Endometrium (tissue), 2 donors: ENCODE data around the gene OBSCN.

ENCODE experiments used
- FAIRE-seq: peaks from 2 replicates; lab custom pipeline; 2012; peaks lifted over from hg19 to GRCh38; lab: Jason Lieb, UNC
- donor health status: control.
- donor health status: control.

OBSCN gene

DNA sequence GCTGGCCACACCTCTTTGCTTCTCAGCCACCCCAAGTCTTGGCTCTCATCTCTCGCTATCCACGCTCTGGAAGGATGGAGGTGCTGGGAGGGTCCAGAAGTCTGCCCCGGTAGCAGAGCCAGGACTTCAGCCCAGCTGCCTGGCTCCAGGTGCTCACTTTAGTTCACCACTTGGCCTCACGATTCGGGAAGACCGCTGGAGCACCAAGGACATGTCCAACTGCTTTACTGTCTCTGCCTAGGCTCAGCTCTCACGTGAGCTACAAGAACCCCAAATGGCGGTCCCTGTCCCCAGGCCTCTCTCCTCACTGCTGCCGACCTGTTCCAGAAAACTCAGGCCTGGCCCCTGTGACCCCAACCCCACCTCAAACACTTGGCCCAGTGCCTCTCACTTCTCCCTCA lies 195.4 kb downstream of the OBSCN start:
- no peak for FAIRE-seq

GRCh38 chr1:228404107-228404720 lies 196.4 kb downstream of the OBSCN start:
- FAIRE-seq = no peak

GRCh38 chr1:228405200-228405978 lies 197.5 kb downstream of the OBSCN start:
- FAIRE-seq = no peak

DNA sequence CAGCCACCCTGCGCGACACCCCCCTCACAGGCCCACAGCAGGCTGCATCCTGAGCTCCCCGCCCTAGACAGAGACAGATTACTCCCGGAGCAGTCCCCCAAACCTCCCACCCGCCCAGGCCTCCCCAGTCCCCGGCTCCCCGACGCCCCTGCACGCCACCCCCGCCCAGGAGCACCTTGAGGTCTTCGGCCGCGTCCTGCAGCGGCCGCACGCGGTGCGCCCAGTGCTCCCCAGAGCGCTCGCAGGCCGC lies 198.1 kb downstream of the OBSCN start:
- FAIRE-seq = no peak

GRCh38 chr1:228407106-228408040 lies 199.5 kb downstream of the OBSCN start:
- no peak for FAIRE-seq

DNA sequence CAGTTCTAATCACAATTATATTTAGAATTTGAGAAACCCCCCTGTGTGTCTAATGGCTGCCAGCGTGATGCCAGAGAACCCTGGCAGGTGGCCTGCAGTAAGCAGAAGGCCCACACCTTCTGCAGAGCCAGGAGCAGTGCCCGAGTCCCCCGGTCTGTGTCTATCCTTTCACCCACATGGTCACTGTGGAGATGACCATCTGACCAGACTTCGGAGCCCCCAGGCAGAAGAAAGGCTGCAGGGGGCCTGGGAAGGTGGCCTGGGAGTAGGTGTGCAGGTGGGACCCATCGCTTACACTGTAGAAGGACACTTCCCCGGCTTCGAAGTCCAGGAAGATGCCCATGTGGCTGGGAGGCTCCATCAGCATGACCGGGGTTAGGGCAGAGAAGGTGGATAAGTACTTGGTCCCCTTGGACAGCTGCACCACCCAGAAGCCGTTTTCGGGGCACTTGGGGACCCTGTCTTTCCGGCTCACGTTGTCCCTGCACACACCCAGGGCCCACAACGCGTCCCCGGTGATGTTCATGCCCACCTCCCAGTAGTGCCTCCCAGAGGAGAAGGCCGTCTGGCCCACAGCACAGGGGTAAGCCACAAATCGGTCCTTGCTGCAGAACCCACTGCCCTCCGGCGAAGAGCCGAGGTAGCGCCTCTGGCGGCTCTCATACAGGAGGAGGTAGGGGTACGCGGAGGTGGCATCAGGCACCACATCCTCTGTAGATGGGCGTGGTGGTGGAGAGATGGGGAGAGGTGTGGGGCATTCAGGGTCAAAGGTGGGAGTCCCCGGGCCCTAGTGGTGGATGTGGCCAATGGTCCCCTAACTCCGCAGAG lies 200.4 kb downstream of the OBSCN start:
- no peak for FAIRE-seq

DNA sequence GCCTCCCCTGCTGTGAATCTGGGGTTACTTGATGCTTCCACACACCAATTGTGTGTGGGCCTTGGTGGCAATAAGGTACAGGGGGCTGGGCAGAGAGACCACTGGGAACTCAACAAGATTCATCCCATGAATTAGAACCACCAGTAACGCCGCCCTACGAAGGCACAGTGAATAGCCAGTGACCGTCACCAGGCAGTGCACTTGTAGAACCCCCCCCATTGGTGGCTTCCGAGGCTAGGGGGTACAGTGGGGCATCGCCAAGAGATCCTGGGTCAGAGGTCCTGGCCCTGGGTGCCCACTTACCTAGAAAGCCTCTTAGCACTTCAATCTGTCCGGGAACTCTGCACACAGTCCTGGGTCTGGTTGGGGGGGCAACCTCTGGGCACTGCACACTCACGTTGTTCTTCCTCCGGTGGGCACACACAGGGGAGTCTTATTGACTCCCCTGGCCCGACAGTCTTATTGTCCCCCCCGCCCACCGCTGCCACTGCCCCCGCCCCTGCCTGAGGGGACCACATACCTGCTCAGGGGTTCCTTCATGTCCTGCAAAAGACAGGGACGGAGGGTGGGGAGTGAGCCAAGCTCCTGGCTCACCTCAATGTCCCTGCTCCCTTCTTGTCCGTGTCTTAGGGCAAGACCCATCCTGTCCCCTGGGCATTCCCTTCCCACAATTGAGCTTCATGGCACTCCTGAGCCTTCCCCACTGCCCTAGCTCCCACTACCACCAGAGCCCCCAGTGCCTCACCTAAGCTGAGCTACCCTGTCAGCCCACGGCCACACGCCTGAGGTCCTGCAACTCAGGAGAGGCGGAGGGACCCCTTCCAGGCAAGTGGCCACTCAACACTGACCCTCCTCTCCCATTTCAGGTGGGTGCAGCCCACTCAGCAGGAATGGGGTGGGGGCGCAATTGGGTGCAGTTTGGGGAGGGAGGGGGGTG lies 201.3 kb downstream of the OBSCN start:
- FAIRE-seq = no peak

DNA sequence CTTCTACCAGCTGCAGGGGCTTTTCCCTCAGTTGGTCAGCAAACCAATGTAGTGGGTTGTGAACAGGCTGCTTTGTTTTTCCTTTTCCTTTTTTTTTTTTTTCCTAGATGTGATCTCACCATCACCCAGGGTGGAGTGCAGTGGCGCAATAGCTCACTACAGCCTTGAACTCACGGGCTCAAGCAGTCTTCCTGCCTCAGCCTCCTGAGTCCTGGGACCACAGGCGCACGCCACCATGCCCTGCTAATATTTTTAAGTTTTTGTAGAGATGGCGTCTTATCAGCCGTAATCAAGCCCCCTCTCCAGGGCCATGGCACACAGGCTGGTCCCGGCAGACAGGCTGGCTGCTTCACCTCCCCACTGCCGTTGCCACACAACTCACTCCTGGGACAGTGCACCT lies 202.2 kb downstream of the OBSCN start:
- FAIRE-seq = no peak

DNA sequence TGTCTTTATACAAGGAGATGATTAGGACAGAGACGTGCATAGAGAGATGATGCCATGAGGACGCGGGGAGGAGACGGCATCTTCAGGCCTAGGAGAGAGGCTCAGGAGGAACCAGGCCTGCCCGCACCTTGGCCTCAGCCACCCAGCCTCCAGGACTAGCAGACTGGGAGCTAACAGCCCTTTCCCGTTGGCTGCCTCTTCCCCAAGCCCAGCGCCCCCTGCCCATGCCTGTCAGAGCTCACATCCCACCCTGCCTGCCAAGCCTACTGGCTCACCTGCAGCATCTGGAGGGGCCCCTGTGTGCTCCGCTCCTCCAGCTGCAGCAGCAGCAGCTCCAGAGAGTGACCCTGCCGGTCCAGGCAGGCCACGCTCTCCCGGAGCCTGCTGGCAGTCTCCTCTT lies 202.8 kb downstream of the OBSCN start:
- no peak for FAIRE-seq

DNA sequence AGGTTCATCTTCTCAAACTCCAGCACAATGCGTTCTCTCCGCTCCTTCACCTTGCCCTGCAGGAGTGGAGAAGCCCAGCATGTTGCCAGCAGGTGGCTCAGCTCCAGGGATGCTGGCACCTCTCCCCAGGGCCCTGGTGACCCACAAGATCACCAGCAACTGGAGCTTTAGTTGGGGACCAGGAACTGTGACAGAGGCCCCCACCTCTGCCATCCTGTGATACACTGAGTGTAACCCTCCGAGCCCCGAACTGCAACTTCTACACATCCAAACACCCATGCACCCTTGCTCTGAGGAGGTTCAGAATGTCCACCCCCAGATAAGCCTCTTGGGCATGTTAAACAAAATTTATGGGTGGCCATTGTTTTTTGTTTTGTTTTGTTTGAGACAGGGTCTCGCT lies 203.3 kb downstream of the OBSCN start:
- no peak for FAIRE-seq

DNA sequence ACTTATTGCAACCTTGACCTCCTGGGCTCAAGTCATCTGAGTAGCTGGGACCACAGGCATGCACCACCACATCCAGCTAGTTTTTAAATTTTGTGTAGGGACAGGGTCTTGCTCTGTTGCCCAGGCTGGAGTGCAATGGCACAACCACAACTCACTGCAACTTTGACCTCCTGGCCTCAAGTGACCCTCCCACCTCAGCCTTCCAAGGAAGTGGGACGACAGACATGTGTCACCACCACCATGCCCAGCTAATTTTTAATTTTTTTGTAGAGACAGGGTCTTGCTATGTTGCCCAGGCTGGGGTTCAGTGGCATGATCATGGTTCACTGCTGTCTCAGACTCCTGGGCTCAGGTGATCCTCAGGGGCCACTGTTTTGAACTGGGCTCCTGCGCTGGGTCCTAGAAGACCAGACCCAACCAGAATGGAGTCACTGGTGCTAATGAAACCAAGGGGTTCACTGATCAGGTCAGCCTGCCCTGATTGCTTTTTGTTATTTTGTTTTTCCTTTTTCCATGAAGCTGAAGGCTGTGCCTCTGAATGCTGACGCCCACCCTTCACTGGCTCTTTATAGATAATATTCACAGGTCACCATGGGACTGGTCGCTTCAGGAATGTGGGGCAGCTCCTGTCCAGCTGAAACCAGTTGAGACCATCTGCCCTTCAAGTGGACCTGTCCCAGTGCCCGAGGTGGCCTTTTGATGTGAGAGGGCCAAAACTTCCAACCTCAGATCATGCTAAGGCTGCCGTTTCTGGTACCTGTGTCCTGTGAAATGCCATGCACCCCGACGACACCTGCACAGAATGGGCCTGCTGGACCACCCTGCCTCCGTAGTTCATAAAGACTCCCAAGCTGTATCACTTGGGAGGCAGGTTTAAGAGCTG lies 203.9 kb downstream of the OBSCN start:
- FAIRE-seq = no peak

- FAIRE-seq = no peak
Observed at GRCh38 chr1:228413241-228414010, 205.6 kb downstream of the OBSCN start.

DNA sequence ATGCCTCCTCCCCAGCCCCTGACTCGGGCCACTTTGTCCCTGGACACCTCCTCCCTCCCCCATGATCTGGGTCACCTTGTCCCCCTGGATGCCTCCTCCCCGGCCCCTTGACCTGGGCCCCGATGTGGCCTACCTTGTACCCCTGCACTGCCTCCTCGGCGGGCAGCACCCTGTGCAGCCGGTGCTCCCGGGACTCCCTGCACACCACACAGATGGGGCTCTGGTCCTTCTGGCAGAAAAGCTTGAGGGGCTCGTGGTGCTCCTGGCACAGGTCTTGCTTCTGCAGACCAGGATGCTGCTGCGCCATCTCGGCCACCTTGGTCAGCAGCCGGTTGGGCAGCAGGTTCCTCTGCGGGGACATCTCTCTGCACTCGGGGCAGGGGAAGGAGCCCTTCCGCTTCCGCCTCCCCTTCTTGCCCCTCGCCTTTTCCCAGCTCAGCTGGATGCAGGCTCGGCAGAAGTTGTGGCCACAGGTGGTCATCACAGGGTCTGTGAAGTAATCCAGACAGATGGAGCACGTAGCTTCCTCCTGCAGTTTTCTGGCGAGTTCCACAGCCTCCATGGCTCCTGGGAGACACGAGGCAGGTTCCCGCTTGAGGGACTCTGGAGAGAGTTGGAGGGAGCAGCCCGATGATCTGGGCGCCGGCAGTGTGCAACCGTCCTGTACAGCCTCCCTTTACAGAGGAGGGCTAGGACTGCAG lies 206.8 kb downstream of the OBSCN start:
- no peak for FAIRE-seq

GRCh38 chr1:228415221-228415620 lies 207.4 kb downstream of the OBSCN start:
- FAIRE-seq = no peak

DNA sequence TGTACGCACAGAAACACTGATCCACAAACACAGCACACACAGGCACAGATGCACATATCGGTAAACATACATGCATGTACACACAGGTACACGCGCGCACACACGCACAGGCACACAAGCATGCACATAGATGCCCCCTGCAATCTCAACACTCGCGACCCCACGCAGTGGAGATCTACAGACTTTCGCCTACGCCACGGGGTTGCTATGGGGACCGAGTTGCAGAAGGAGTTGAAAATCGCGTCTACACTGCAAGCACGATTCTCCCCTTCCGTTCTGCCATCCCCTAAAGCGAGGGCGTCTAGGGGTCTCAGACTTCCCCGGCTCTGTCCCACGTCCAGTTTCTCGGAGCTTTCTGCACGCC lies 208.0 kb downstream of the OBSCN start:
- no peak for FAIRE-seq

- no peak for FAIRE-seq
Observed at GRCh38 chr1:228416217-228416933, 208.5 kb downstream of the OBSCN start, which contains the start of gene TRIM17. TSS of gene TRIM17 (minus strand) at chr1:228416861. CDS start at chr1:228415072, 1,789 bp downstream.

DNA sequence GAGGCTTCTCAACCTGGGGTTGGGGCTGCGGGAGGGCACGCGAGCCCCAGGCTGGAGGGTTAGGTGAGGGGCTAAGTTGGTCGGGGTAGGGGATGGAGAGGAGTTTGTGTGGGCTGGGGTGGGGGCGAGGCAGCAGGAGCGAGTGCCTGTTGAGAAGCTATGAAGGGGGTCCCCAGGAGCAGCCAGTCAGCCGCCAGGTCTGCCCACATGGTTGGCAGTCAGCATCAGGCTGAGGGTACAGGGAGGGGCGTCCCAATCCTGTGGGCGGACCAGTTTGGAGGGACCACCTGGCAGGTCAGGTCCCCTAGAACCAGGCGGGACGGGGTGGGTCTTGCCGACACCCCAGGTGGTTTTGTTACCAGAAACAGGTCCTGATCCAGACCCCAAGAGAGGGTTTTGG lies 209.2 kb downstream of the OBSCN start:
- no peak for FAIRE-seq
